ENCODE measurements around the gene SLFNL1.

- no peak for TF ChIP-seq POLR2A (IDR thresholded peaks at IDR 0.05; ENCODE audit: low read depth, low read length)
- no peak for TF ChIP-seq POLR2AphosphoS5 (IDR thresholded peaks at IDR 0.05; ENCODE audit: low read depth, low read length)
These were observed 16.6 kb upstream of the SLFNL1 start for GRCh38 chr1:41038110-41038509.
